Astrocyte (in vitro differentiated cells and primary cell): ENCODE measurements around the gene ANKRD39.

Experiments used
- EZH2 ChIP-seq: IDR thresholded peaks from 2 replicates; pipeline ENCODE4 v1.6.1; 2012; ENCODE audit warnings: mild to moderate bottlenecking, low read length, inconsistent platforms; ENCODE audit not compliant: insufficient read depth
- TF ChIP-seq, protein P1 (sequence below): IDR thresholded peaks from 2 replicates; pipeline ENCODE4 v1.5.1; 2011; ENCODE audit warnings: low read depth, mild to moderate bottlenecking, inconsistent platforms, low read length, moderate library complexity; ENCODE audit not compliant: insufficient read depth

DNA sequence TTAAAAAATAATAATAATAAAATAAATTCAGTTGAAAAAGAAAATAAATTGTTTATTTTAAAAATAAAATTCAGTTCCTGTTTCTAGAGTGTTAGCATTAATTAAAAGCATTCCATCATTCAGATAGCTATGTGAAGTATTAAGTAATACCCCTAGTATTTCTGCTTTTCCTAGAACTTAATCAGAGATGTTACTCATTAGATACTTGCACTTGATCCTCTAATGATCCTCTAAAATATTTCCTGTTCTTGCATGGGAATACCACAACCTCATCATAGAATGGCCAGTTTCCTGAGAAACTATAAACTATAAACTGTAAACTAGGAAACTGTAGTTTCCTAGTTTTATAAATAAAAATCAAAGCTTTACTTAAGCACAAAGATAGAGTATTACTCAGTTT is 52.8 kb downstream of the ANKRD39 start:
- TF ChIP-seq, protein P1, sequence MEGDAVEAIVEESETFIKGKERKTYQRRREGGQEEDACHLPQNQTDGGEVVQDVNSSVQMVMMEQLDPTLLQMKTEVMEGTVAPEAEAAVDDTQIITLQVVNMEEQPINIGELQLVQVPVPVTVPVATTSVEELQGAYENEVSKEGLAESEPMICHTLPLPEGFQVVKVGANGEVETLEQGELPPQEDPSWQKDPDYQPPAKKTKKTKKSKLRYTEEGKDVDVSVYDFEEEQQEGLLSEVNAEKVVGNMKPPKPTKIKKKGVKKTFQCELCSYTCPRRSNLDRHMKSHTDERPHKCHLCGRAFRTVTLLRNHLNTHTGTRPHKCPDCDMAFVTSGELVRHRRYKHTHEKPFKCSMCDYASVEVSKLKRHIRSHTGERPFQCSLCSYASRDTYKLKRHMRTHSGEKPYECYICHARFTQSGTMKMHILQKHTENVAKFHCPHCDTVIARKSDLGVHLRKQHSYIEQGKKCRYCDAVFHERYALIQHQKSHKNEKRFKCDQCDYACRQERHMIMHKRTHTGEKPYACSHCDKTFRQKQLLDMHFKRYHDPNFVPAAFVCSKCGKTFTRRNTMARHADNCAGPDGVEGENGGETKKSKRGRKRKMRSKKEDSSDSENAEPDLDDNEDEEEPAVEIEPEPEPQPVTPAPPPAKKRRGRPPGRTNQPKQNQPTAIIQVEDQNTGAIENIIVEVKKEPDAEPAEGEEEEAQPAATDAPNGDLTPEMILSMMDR, result no peak
- TF ChIP-seq EZH2, result no peak
